Smooth muscle cell of the brain vasculature (primary cell): Measurements from ENCODE around the gene DHRS3.
"Not testable (repeated sequence)": the region's sequence is repeated elsewhere in the genome, so short reads cannot be mapped to it uniquely, and the experiment has no call there.

ENCODE experiments used
- DNase-seq: peaks from one replicate; pipeline ENCODE4 v3.0.0-alpha.2; 2012; ENCODE audit warnings: low read depth, low spot score

Gene DHRS3

GRCh38 chr1:12578860-12579422, 39.1 kb downstream of the DHRS3 start:
- DNase-seq: no peak

GRCh38 chr1:12577020-12577419, 41.0 kb downstream of the DHRS3 start:
- DNase-seq: no peak

GRCh38 chr1:12574757-12575139, 43.3 kb downstream of the DHRS3 start:
- DNase-seq: no peak

- no peak for DNase-seq
Observed at GRCh38 chr1:12573015-12573825, 44.8 kb downstream of the DHRS3 start.

GRCh38 chr1:12572522-12572921, 45.5 kb downstream of the DHRS3 start:
- DNase-seq: no peak

- no peak for DNase-seq
Observed at GRCh38 chr1:12570291-12570690, 47.7 kb downstream of the DHRS3 start.

- no peak for DNase-seq
Observed at GRCh38 chr1:12568009-12568767, 49.8 kb downstream of the DHRS3 start.

GRCh38 chr1:12567288-12567819, 50.7 kb downstream of the DHRS3 start:
- DNase-seq: no peak

- DNase-seq: no peak
Observed at GRCh38 chr1:12566484-12567287, 51.3 kb downstream of the DHRS3 start.

GRCh38 chr1:12565966-12566352, 52.1 kb downstream of the DHRS3 start:
- DNase-seq: no peak

GRCh38 chr1:12565094-12565965, 52.7 kb downstream of the DHRS3 start:
- no peak for DNase-seq

- not testable (repeated sequence) for DNase-seq
Observed at GRCh38 chr1:12564251-12564650, 53.8 kb downstream of the DHRS3 start.

- DNase-seq: no peak
Observed at GRCh38 chr1:12562955-12563576, 54.9 kb downstream of the DHRS3 start.

GRCh38 chr1:12561121-12561520, 56.9 kb downstream of the DHRS3 start:
- DNase-seq: no peak

- no peak for DNase-seq
Observed at GRCh38 chr1:12556957-12557935, 60.8 kb downstream of the DHRS3 start.

GRCh38 chr1:12556368-12556930, 61.6 kb downstream of the DHRS3 start:
- peak; percentile 66 for DNase-seq

- no peak for DNase-seq
Observed at GRCh38 chr1:12555411-12556367, 62.3 kb downstream of the DHRS3 start.
